Testis (tissue), 2 donors: ENCODE measurements around the gene ERVFRD-1.

Source experiments
- CTCF ChIP-seq, 3 experiments: fragments of 450-650 bp in 2 of 3; fragments of 200-600 bp in 1 of 3; sonication (generic) in 1 of 3; IDR thresholded peaks; one replicate each; pipeline ENCODE4 v1.5.1; 2016 to 2019; ENCODE audit warnings: antibody characterized with exemption in 3 of 3, mild to moderate bottlenecking in 2 of 3, moderate library complexity in 1 of 3
- POLR2A ChIP-seq: fragments of 450-650 bp; IDR thresholded peaks from one replicate; pipeline ENCODE4 v1.6.1; 2017; ENCODE audit warnings: antibody characterized with exemption, mild to moderate bottlenecking, moderate library complexity

DNA sequence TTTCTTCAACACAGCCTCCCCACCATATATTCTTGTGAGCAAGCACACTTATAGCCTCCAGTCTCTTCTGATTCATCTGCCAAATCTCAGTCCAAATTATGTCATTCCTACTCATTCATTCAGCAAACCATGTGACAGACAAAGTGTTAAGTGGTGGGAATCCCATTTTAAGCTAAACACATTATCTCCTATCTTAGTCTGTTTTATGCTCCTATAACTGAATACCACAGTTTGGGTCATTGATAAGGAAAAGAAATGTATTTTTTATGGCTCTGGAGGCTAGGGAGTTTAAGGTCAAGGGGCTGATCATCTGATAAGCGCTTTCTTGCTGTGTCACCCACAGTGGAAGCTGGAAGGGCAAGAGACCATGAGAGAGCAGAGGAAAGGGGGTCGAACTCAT is 41.8 kb downstream of the ERVFRD-1 start:
- TF ChIP-seq CTCF (IDR thresholded peaks at IDR 0.05) (no peak), POLR2A (no peak)
